ENCODE measurements around the gene SLC12A1.

DNA sequence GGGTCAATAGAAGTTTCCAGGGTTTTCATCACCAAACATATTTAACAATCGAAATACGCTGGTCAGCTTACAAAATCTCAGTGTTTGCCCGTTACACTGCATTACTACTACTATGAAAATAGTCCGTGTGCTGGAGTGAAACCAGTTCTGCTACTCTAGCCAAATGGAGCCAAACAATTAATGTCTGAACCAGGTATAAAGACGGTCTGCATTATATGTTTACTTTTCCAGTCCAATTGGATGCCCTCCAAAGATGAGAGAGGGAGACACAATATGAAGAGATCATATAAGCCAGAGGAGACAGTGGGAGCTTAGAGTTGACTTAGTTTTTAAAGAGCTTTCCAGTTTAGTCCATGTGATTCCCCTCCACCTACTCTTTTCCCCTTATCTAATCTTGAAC lies 118.8 kb downstream of the SLC12A1 start:
- TF ChIP-seq, protein P1, sequence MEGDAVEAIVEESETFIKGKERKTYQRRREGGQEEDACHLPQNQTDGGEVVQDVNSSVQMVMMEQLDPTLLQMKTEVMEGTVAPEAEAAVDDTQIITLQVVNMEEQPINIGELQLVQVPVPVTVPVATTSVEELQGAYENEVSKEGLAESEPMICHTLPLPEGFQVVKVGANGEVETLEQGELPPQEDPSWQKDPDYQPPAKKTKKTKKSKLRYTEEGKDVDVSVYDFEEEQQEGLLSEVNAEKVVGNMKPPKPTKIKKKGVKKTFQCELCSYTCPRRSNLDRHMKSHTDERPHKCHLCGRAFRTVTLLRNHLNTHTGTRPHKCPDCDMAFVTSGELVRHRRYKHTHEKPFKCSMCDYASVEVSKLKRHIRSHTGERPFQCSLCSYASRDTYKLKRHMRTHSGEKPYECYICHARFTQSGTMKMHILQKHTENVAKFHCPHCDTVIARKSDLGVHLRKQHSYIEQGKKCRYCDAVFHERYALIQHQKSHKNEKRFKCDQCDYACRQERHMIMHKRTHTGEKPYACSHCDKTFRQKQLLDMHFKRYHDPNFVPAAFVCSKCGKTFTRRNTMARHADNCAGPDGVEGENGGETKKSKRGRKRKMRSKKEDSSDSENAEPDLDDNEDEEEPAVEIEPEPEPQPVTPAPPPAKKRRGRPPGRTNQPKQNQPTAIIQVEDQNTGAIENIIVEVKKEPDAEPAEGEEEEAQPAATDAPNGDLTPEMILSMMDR (IDR thresholded peaks at IDR 0.05; ENCODE audit: insufficient read depth, low read depth, low read length): no peak
- no peak for TF ChIP-seq EZH2 (IDR thresholded peaks at IDR 0.05; ENCODE audit: insufficient read depth, low read length)

All from astrocyte (in vitro differentiated cells and primary cell).